ENCODE results near the gene PGAM1. TPM values are rescaled to one million over a fixed set of nuclear protein-coding genes. Genes with fewer than 3 reads are reported as not detected.
A peak's percentile ranks its signal among the peaks of the same experiment; 100 is the strongest.

Gene PGAM1
- total and polyA plus RNA-seq, 2 of the 13 experiments (the other 11 are each of a cell fraction or from before 2014, with no cell fraction given) = 354 to 483 TPM

DNA sequence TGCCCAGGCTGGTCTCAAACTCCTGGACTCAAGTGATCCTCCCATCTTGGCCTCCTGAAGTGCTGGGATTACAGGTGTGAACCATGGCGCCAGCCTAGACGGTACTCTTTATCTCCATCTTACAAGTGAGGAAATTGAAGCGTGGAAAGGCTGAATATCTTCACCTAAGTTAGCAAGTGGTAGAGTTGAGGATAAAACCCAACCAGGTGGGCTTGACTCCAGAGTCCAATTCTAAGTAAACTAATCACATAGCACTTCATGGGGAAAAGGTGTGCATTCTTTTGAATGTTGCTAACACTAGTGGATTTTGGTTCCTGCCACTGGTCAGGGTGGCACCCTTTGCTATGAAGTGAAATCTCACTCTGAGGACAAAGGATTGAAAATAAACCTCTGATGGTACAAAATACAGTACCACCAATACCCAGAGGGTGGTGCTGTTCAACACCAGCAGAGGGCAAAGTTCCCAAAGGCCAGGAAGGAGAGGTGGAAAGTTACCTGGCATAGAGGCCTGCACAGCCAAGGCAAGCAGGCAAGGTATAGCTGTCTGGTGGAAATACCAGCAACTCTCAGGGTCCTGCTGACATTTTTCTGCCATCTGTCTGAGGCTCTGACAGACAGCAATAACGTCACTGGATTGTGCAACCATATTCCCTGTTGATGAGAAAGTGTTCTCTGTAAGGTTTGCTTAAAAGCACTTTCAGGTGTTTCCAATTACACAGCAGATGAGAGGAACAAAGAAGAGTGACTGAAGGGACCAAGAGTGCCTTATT, 37.6 kb downstream of the PGAM1 start (continued):
- TF ChIP-seq POLR2G (IDR thresholded peaks at IDR 0.05; ENCODE audit: low read depth, low read length) (0 out of 2 replicates have a peak, but pooled peaks have one; percentile 25), YEATS2 (CRISPR knock-in tag; IDR thresholded peaks at IDR 0.05; ENCODE audit: borderline replicate concordance) (peak; percentile 56; the same call in 1 of the 2 replicates), ETV5 (CRISPR knock-in tag; IDR thresholded peaks at IDR 0.05; ENCODE audit: borderline replicate concordance) (peak; percentile 61; the same call in 1 of the 2 replicates), GATAD2A (CRISPR knock-in tag; IDR thresholded peaks at IDR 0.05) (peak; percentile 59; the same call in 1 of the 2 replicates), FOXK2 (IDR thresholded peaks at IDR 0.05) (no peak), ZNF296 (CRISPR knock-in tag; conservative IDR thresholded peaks at IDR 0.05) (no peak), NR2F6 (IDR thresholded peaks at IDR 0.05) (peak; percentile 54), NR2F6 (CRISPR knock-in tag; IDR thresholded peaks at IDR 0.05) (peak; percentile 51; the same call in 1 of the 2 replicates), PPARG (CRISPR knock-in tag; conservative IDR thresholded peaks at IDR 0.05) (peak; percentile 40; the same call in 1 of the 2 replicates), ZNF644 (CRISPR knock-in tag; IDR thresholded peaks at IDR 0.05; ENCODE audit: low read depth) (peak; percentile 22; the same call in 1 of the 2 replicates), ZNF766 (CRISPR knock-in tag; IDR thresholded peaks at IDR 0.05; ENCODE audit: borderline replicate concordance) (peak; percentile 100), MIXL1 (CRISPR knock-in tag; IDR thresholded peaks at IDR 0.05) (0 out of 2 replicates have a peak, but pooled peaks have one; percentile 33), ZNF567 (CRISPR knock-in tag; IDR thresholded peaks at IDR 0.05; ENCODE audit: borderline replicate concordance) (no peak), ZNF749 (CRISPR knock-in tag; IDR thresholded peaks at IDR 0.05; ENCODE audit: borderline replicate concordance) (peak; percentile 68; the same call in 1 of the 2 replicates), ZSCAN31 (CRISPR knock-in tag; IDR thresholded peaks at IDR 0.05; ENCODE audit: low read depth) (peak; percentile 25; the same call in 1 of the 2 replicates), SMARCE1 (IDR thresholded peaks at IDR 0.05; ENCODE audit: borderline replicate concordance) (no peak), ZNF232 (CRISPR knock-in tag; IDR thresholded peaks at IDR 0.05; ENCODE audit: borderline replicate concordance) (no peak), ZKSCAN8 (CRISPR knock-in tag; IDR thresholded peaks at IDR 0.05; ENCODE audit: borderline replicate concordance) (peak; percentile 54; the same call in 1 of the 2 replicates)
- TF ChIP-seq, protein P1, sequence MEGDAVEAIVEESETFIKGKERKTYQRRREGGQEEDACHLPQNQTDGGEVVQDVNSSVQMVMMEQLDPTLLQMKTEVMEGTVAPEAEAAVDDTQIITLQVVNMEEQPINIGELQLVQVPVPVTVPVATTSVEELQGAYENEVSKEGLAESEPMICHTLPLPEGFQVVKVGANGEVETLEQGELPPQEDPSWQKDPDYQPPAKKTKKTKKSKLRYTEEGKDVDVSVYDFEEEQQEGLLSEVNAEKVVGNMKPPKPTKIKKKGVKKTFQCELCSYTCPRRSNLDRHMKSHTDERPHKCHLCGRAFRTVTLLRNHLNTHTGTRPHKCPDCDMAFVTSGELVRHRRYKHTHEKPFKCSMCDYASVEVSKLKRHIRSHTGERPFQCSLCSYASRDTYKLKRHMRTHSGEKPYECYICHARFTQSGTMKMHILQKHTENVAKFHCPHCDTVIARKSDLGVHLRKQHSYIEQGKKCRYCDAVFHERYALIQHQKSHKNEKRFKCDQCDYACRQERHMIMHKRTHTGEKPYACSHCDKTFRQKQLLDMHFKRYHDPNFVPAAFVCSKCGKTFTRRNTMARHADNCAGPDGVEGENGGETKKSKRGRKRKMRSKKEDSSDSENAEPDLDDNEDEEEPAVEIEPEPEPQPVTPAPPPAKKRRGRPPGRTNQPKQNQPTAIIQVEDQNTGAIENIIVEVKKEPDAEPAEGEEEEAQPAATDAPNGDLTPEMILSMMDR (CRISPR knock-in tag; IDR thresholded peaks at IDR 0.05) = peak; percentile 91
- TF ChIP-seq, protein P2, sequence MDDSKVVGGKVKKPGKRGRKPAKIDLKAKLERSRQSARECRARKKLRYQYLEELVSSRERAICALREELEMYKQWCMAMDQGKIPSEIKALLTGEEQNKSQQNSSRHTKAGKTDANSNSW (CRISPR knock-in tag; IDR thresholded peaks at IDR 0.05; ENCODE audit: borderline replicate concordance) = no peak
- TF ChIP-seq, protein P3, sequence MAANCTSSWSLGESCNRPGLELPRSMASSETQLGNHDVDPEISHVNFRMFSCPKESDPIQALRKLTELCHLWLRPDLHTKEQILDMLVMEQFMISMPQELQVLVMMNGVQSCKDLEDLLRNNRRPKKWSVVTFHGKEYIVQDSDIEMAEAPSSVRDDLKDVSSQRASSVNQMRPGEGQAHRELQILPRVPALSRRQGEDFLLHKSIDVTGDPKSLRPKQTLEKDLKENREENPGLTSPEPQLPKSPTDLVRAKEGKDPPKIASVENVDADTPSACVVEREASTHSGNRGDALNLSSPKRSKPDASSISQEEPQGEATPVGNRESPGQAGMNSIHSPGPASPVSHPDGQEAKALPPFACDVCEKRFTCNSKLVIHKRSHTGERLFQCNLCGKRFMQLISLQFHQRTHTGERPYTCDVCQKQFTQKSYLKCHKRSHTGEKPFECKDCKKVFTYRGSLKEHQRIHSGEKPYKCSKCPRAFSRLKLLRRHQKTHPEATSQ (CRISPR knock-in tag; IDR thresholded peaks at IDR 0.05; ENCODE audit: borderline replicate concordance) = 0 out of 2 replicates have a peak, but pooled peaks have one; percentile 19
- TF ChIP-seq, protein P4, sequence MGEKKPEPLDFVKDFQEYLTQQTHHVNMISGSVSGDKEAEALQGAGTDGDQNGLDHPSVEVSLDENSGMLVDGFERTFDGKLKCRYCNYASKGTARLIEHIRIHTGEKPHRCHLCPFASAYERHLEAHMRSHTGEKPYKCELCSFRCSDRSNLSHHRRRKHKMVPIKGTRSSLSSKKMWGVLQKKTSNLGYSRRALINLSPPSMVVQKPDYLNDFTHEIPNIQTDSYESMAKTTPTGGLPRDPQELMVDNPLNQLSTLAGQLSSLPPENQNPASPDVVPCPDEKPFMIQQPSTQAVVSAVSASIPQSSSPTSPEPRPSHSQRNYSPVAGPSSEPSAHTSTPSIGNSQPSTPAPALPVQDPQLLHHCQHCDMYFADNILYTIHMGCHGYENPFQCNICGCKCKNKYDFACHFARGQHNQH (CRISPR knock-in tag; IDR thresholded peaks at IDR 0.05) = peak; percentile 58; the same call in 1 of the 2 replicates
- TF ChIP-seq, protein P5, sequence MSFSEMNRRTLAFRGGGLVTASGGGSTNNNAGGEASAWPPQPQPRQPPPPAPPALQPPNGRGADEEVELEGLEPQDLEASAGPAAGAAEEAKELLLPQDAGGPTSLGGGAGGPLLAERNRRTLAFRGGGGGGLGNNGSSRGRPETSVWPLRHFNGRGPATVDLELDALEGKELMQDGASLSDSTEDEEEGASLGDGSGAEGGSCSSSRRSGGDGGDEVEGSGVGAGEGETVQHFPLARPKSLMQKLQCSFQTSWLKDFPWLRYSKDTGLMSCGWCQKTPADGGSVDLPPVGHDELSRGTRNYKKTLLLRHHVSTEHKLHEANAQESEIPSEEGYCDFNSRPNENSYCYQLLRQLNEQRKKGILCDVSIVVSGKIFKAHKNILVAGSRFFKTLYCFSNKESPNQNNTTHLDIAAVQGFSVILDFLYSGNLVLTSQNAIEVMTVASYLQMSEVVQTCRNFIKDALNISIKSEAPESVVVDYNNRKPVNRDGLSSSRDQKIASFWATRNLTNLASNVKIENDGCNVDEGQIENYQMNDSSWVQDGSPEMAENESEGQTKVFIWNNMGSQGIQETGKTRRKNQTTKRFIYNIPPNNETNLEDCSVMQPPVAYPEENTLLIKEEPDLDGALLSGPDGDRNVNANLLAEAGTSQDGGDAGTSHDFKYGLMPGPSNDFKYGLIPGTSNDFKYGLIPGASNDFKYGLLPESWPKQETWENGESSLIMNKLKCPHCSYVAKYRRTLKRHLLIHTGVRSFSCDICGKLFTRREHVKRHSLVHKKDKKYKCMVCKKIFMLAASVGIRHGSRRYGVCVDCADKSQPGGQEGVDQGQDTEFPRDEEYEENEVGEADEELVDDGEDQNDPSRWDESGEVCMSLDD (CRISPR knock-in tag; IDR thresholded peaks at IDR 0.05; ENCODE audit: borderline replicate concordance) = no peak

Data from HepG2 (cell line).